Parathyroid adenoma (tissue), 2 donors: ENCODE data around the gene LGR5.

Experiments
- H2AFZ ChIP-seq: fragments of 300-600 bp; sonication (generic); one replicate; pipeline ENCODE4 v1.7.0; 2017; ENCODE audit warnings: antibody characterized with exemption, mild to moderate bottlenecking
- H3K27ac ChIP-seq: fragments of 300-600 bp; sonication (generic); one replicate; pipeline ENCODE4 v1.7.0; 2017
- H3K27me3 ChIP-seq: fragments of 300-600 bp; sonication (generic); one replicate; pipeline ENCODE4 v1.7.0; 2017; ENCODE audit warnings: low read length; ENCODE audit not compliant: control insufficient read depth, insufficient read depth
- H3K36me3 ChIP-seq: fragments of 300-600 bp; sonication (generic); one replicate; pipeline ENCODE4 v1.7.0; 2017; ENCODE audit warnings: low read length; ENCODE audit not compliant: control insufficient read depth, insufficient read depth
- H3K4me1 ChIP-seq: fragments of 300-600 bp; sonication (generic); one replicate; pipeline ENCODE4 v1.7.0; 2017; ENCODE audit warnings: control low read depth
- H3K4me2 ChIP-seq: fragments of 300-600 bp; sonication (generic); one replicate; pipeline ENCODE4 v1.7.0; 2017; ENCODE audit warnings: low read length
- H3K4me3 ChIP-seq: fragments of 300-600 bp; sonication (generic); one replicate; pipeline ENCODE4 v1.7.0; 2017; ENCODE audit warnings: low read depth, low read length
- H3K79me2 ChIP-seq: fragments of 300-600 bp; sonication (generic); one replicate; pipeline ENCODE4 v1.7.0; 2017; ENCODE audit warnings: control low read depth
- H3K9ac ChIP-seq: fragments of 300-600 bp; sonication (generic); one replicate; pipeline ENCODE4 v1.7.0; 2017; ENCODE audit warnings: mild to moderate bottlenecking
- H3K9me3 ChIP-seq: fragments of 300-600 bp; sonication (generic); one replicate; pipeline ENCODE4 v1.7.0; 2017; ENCODE audit warnings: low read length; ENCODE audit not compliant: control insufficient read depth
- CTCF ChIP-seq: fragments of 300-600 bp; sonication (generic); IDR thresholded peaks from one replicate; pipeline ENCODE4 v1.7.0; 2017; ENCODE audit warnings: antibody characterized with exemption, mild to moderate bottlenecking
- donor health status: primary hyperparathyroidism.

LGR5 gene

GRCh38 chr12:71447691-71448132 lies 8.1 kb downstream of the LGR5 start:
- no peak overlapping the region for H3K4me3 ChIP-seq
- no peaks in the 10 kb centered on the region for H3K79me2 ChIP-seq
- H3K9me3 ChIP-seq: no peaks in the 10 kb centered on the region
- H3K4me2 ChIP-seq: no peak overlapping the region
- H3K4me1 ChIP-seq: no peaks in the 10 kb centered on the region
- no peaks in the 10 kb centered on the region for H3K27me3 ChIP-seq
- H2AFZ ChIP-seq: no peak overlapping the region
- no peak for TF ChIP-seq CTCF
- no peaks in the 10 kb centered on the region for H3K36me3 ChIP-seq
- H3K27ac ChIP-seq: no peak overlapping the region
- no peak overlapping the region for H3K9ac ChIP-seq

GRCh38 chr12:71448150-71448581 lies 8.6 kb downstream of the LGR5 start:
- no peak overlapping the region for H2AFZ ChIP-seq
- no peak overlapping the region for H3K4me2 ChIP-seq
- no peaks in the 10 kb centered on the region for H3K9me3 ChIP-seq
- no peaks in the 10 kb centered on the region for H3K27me3 ChIP-seq
- H3K4me1 ChIP-seq: no peaks in the 10 kb centered on the region
- no peak overlapping the region for H3K27ac ChIP-seq
- H3K36me3 ChIP-seq: no peaks in the 10 kb centered on the region
- TF ChIP-seq CTCF: no peak
- H3K4me3 ChIP-seq: no peak overlapping the region
- no peaks in the 10 kb centered on the region for H3K79me2 ChIP-seq
- no peak overlapping the region for H3K9ac ChIP-seq

GRCh38 chr12:71449373-71450070 lies 9.9 kb downstream of the LGR5 start:
- no peak overlapping the region for H3K4me2 ChIP-seq
- H3K36me3 ChIP-seq: no peaks in the 10 kb centered on the region
- no peak overlapping the region for H3K27ac ChIP-seq
- TF ChIP-seq CTCF: no peak
- no peaks in the 10 kb centered on the region for H3K4me1 ChIP-seq
- H3K9ac ChIP-seq: no peak overlapping the region
- no peak overlapping the region for H3K4me3 ChIP-seq
- no peaks in the 10 kb centered on the region for H3K79me2 ChIP-seq
- H2AFZ ChIP-seq: no peak overlapping the region
- H3K9me3 ChIP-seq: no peaks in the 10 kb centered on the region
- no peaks in the 10 kb centered on the region for H3K27me3 ChIP-seq

- H3K4me2 ChIP-seq: no peak overlapping the region
- no peaks in the 10 kb centered on the region for H3K4me1 ChIP-seq
- no peak for TF ChIP-seq CTCF
- no peak overlapping the region for H3K4me3 ChIP-seq
- no peaks in the 10 kb centered on the region for H3K27me3 ChIP-seq
- H3K27ac ChIP-seq: no peak overlapping the region
- no peaks in the 10 kb centered on the region for H3K79me2 ChIP-seq
- H3K36me3 ChIP-seq: no peaks in the 10 kb centered on the region
- peak overlapping the region; percentile 23 for H2AFZ ChIP-seq
- H3K9me3 ChIP-seq: no peaks in the 10 kb centered on the region
- no peak overlapping the region for H3K9ac ChIP-seq
These were observed 12.4 kb downstream of the LGR5 start for GRCh38 chr12:71452006-71452405.
